Ovary (tissue), 3 donors: ENCODE results near the gene RIPOR2.

Source experiments
- CTCF ChIP-seq, 3 donors: fragments of 450-650 bp in 2 of 3; fragments of 200-600 bp in 1 of 3; IDR thresholded peaks; one replicate each; pipeline versions ENCODE4 v1.5.1 to v1.8.0; 2016 to 2022; ENCODE audit warnings: antibody characterized with exemption in 3 of 3, mild to moderate bottlenecking in 1 of 3
- POLR2A ChIP-seq: fragments of 450-650 bp; IDR thresholded peaks from one replicate; pipeline ENCODE4 v1.6.1; 2017; ENCODE audit warnings: antibody characterized with exemption, mild to moderate bottlenecking, moderate library complexity
- donor health status: DM: no; HTN: no; CAD: no.

GRCh38 chr6:24838081-24838480 is 97.7 kb downstream of the RIPOR2 start:
- TF ChIP-seq CTCF (IDR thresholded peaks at IDR 0.05) (no peak), POLR2A (no peak)
